K562 (cell line): ENCODE measurements around the gene CISD3. TPM values are rescaled to one million over a fixed set of nuclear protein-coding genes. Genes with fewer than 3 reads are reported as not detected.

Source experiments
- CEBPB ChIP-seq: fragments of 450-650 bp; IDR thresholded peaks from 2 replicates; pipeline ENCODE4 v1.6.1; 2016; ENCODE audit warnings: missing genetic modification characterization, missing compliant biosample characterization
- COPS2 ChIP-seq: fragments of 450-650 bp; conservative IDR thresholded peaks from 2 replicates; pipeline ENCODE4 v1.6.1; 2016; ENCODE audit warnings: mild to moderate bottlenecking, moderate library complexity
- HDAC1 ChIP-seq, 2 experiments: fragments of 450-650 bp; IDR thresholded peaks; 2 replicates each; pipeline ENCODE4 v1.6.1; 2016 to 2017; ENCODE audit warnings: inconsistent platforms in 1 of 2, mild to moderate bottlenecking in 1 of 2, moderate library complexity in 1 of 2
- L3MBTL2 ChIP-seq: fragments of 450-650 bp; IDR thresholded peaks from 2 replicates; pipeline ENCODE4 v1.6.1; 2016; ENCODE audit warnings: mild to moderate bottlenecking, moderate library complexity
- LEF1 ChIP-seq: fragments of 450-650 bp; IDR thresholded peaks from 2 replicates; pipeline ENCODE4 v1.6.1; 2016; ENCODE audit warnings: mild to moderate bottlenecking
- MYBL2 ChIP-seq, 2 experiments: fragments of 450-650 bp in 1 of 2; sonication (generic) in 1 of 2; formaldehyde crosslinking in 1 of 2; IDR thresholded peaks; 2 replicates each; pipeline versions ENCODE4 v1.6.1 to v1.8.1; 2017 to 2022; ENCODE audit warnings: borderline replicate concordance in 1 of 2, inconsistent platforms in 1 of 2, low read depth in 1 of 2, mild to moderate bottlenecking in 1 of 2, missing genetic modification reagents in 1 of 2, moderate library complexity in 1 of 2
- NFXL1 ChIP-seq: fragments of 450-650 bp; formaldehyde crosslinking; IDR thresholded peaks from 2 replicates; pipeline ENCODE4 v1.4.0; 2021; ENCODE audit warnings: mild to moderate bottlenecking
- PCBP2 ChIP-seq: fragments of 200-400 bp; formaldehyde crosslinking; IDR thresholded peaks from 2 replicates; pipeline ENCODE4 v1.6.1; 2018; ENCODE audit warnings: low read length, low read depth, mild to moderate bottlenecking, moderate library complexity; ENCODE audit not compliant: poor library complexity, severe bottlenecking
- RBM34 ChIP-seq: fragments of 200-400 bp; formaldehyde crosslinking; IDR thresholded peaks from 2 replicates; pipeline ENCODE4 v1.6.1; 2018; ENCODE audit warnings: low read length, borderline replicate concordance; ENCODE audit not compliant: insufficient read depth
- RCOR1 ChIP-seq, 2 experiments: IDR thresholded peaks; 2 replicates each; pipeline ENCODE4 v1.6.1; 2012; ENCODE audit warnings: low read depth in 2 of 2, low read length in 2 of 2, borderline replicate concordance in 1 of 2, improper control_type of control experiment in 1 of 2
- ZKSCAN1 ChIP-seq: fragments of 150-350 bp; IDR thresholded peaks from 2 replicates; pipeline ENCODE4 v1.6.1; 2016; ENCODE audit warnings: low read depth, low read length
- ZNF551 ChIP-seq: fragments of 250-450 bp; sonication (Bioruptor Pico); IDR thresholded peaks from 2 replicates; pipeline ENCODE4 v1.5.0; 2021; ENCODE audit warnings: mild to moderate bottlenecking, moderate library complexity
- ZNF695 ChIP-seq: fragments of 450-650 bp; formaldehyde crosslinking; IDR thresholded peaks from 2 replicates; pipeline ENCODE4 v1.4.0; 2020; ENCODE audit warnings: mild to moderate bottlenecking, moderate library complexity
- ZNF764 ChIP-seq: fragments of 250-450 bp; sonication (Bioruptor Pico); IDR thresholded peaks from 2 replicates; pipeline ENCODE4 v1.4.0; 2020; ENCODE audit warnings: low read depth, mild to moderate bottlenecking, moderate library complexity
- polyA plus RNA-seq, 8 experiments: library from polyadenylated mRNA; depleted of rRNA in 4 of 8; stranded (reverse) in 5 of 8; unstranded in 3 of 8; fragments of >200 nt; fragmentation: Nextera tagmentation in 2 of 8; fragmentation: Illumina TruSeq in 1 of 8; extraction: Ambion mirVana in 2 of 8; extraction: Trizol in 1 of 8; gene quantifications; 2 replicates each; pipeline versions ENCODE4 v1.2.1 to v1.2.3, GENCODE V29; 2011 to 2014; ENCODE audit warnings: inconsistent platforms in 1 of 8, missing spikeins in 1 of 8
- total RNA-seq, 7 experiments: library from RNA; depleted of rRNA in 6 of 7; stranded (reverse); fragments of >200 nt in 6 of 7; fragmentation: Illumina TruSeq in 2 of 7; extraction: Trizol in 2 of 7; gene quantifications; 2 replicates each; pipeline versions ENCODE4 v1.2.1 to v1.2.3, GENCODE V29; 2011 to 2021; ENCODE audit warnings: low replicate concordance in 1 of 7
- TF ChIP-seq, protein P1 (sequence below): fragments of 450-650 bp; IDR thresholded peaks from 2 replicates; pipeline ENCODE4 v1.6.1; 2016

CISD3 gene
- total and polyA plus RNA-seq, 9 of the 15 experiments (the other 6 are each of a cell fraction or from before 2014, with no cell fraction given), result 5.0 to 60.7 (median 15.7) TPM

DNA sequence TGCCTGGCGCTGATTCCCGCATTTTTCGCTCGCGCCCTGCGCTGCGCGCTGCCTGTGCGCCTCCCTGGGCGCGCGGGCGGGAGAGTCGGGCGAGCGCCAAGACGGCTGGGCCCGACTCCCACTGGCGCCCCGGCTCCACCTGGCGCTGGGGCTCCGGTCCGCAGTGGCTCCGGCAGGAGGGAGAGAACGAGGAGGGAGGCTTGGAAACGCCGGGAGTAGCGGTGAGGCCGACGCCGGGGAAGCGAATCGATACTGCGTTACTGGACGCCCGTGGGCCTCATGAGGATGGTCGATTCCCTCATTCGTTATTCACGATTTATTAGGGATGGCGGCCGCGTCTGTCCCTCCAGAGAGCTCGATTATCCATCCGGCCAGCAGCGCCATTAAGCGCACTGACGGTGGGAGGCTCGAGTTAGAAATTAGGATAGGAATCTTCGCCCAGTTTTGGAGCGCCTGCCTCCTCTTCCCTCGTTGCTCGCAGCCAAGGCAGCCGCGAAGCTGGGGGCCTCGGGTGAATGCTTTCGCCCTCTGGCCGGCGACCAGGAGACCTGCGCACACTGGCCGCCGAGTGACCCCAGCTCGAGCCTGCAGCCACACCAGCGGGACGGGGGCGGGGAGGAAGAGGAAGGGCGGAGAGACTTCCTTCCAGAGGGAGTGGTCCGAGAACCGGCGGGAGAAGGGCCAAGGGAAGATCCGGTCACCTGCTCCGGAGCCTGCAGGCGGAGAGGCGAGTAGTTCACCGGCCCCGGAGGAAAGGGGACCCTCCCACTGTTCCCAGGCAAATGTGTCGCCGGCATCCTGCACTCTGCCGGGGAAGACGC, 19.3 kb downstream of the CISD3 start (continued):
- TF ChIP-seq RBM34, result no peak
- TF ChIP-seq MYBL2 (IDR thresholded peaks at IDR 0.05; ENCODE audit: low read depth), result no peak
- no peak for TF ChIP-seq MYBL2 (CRISPR knock-in tag; IDR thresholded peaks at IDR 0.05; ENCODE audit: borderline replicate concordance)
- TF ChIP-seq L3MBTL2, result peak; percentile 91
- no peak for TF ChIP-seq ZNF764 (CRISPR knock-in tag)
- TF ChIP-seq ZKSCAN1, result no peak; the same call in 1 of the 2 replicates
- TF ChIP-seq, protein P1, sequence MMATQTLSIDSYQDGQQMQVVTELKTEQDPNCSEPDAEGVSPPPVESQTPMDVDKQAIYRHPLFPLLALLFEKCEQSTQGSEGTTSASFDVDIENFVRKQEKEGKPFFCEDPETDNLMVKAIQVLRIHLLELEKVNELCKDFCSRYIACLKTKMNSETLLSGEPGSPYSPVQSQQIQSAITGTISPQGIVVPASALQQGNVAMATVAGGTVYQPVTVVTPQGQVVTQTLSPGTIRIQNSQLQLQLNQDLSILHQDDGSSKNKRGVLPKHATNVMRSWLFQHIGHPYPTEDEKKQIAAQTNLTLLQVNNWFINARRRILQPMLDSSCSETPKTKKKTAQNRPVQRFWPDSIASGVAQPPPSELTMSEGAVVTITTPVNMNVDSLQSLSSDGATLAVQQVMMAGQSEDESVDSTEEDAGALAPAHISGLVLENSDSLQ, result no peak
- TF ChIP-seq PCBP2, result no peak
- TF ChIP-seq CEBPB (tag), result no peak
- TF ChIP-seq NFXL1 (CRISPR knock-in tag), result no peak
- TF ChIP-seq ZNF695 (CRISPR knock-in tag), result no peak
- no peak for TF ChIP-seq COPS2
- peak in 1 of 2 experiments; percentile 36; a peak in 1 of 4 replicates for TF ChIP-seq RCOR1 (IDR thresholded peaks at IDR 0.05; ENCODE audit: borderline replicate concordance in 1 of 2, low read depth in 2 of 2, low read length in 2 of 2)
- no peak for TF ChIP-seq ZNF551
- peak in 1 of 2 experiments; percentile 13; a peak in 1 of 4 replicates for TF ChIP-seq HDAC1 (IDR thresholded peaks at IDR 0.05)
- TF ChIP-seq LEF1, result peak; percentile 44; the same call in 1 of the 2 replicates
